GM21390 (cell line): ENCODE results near the gene NAIF1.

Experiments
- ATAC-seq: cut with Tn5 transposase; IDR thresholded peaks from one replicate; pipeline ENCODE4 v1.9.1; 2021; ENCODE audit not compliant: unreplicated experiment

The NAIF1 gene

GRCh38 chr9:128102861-128103588 lies 35.9 kb upstream of the NAIF1 start:
- no peak for ATAC-seq

- ATAC-seq, result no peak
Observed at GRCh38 chr9:128102196-128102595, 35.1 kb upstream of the NAIF1 start.

- ATAC-seq, result no peak
Observed at GRCh38 chr9:128101690-128102089, 34.6 kb upstream of the NAIF1 start.

- ATAC-seq, result no peak
Observed at GRCh38 chr9:128101231-128101661, 34.1 kb upstream of the NAIF1 start.

- ATAC-seq, result no peak
Observed at GRCh38 chr9:128100581-128100980, 33.5 kb upstream of the NAIF1 start.

GRCh38 chr9:128099932-128100491 lies 32.9 kb upstream of the NAIF1 start:
- ATAC-seq, result no peak

GRCh38 chr9:128099231-128099931 lies 32.3 kb upstream of the NAIF1 start:
- no peak for ATAC-seq

GRCh38 chr9:128098297-128099230 lies 31.4 kb upstream of the NAIF1 start:
- ATAC-seq, result no peak

- no peak for ATAC-seq
Observed at GRCh38 chr9:128097543-128098296, 30.6 kb upstream of the NAIF1 start.

GRCh38 chr9:128096616-128097536 lies 29.8 kb upstream of the NAIF1 start:
- ATAC-seq, result no peak

- ATAC-seq, result no peak
Observed at GRCh38 chr9:128094950-128095544, 27.9 kb upstream of the NAIF1 start.

GRCh38 chr9:128094166-128094949 lies 27.2 kb upstream of the NAIF1 start:
- ATAC-seq, result peak; percentile 87

- no peak for ATAC-seq
Observed at GRCh38 chr9:128093011-128093410, 25.9 kb upstream of the NAIF1 start.

- no peak for ATAC-seq
Observed at GRCh38 chr9:128092199-128092977, 25.3 kb upstream of the NAIF1 start.

- ATAC-seq, result no peak
Observed at GRCh38 chr9:128091571-128091970, 24.5 kb upstream of the NAIF1 start.

- no peak for ATAC-seq
Observed at GRCh38 chr9:128091144-128091543, 24.0 kb upstream of the NAIF1 start.

GRCh38 chr9:128089299-128089698 lies 22.2 kb upstream of the NAIF1 start:
- no peak for ATAC-seq
